GM19328 (cell line): ENCODE measurements around the gene TGFBR2.

ENCODE experiments used
- ATAC-seq: cut with Tn5 transposase; IDR thresholded peaks from one replicate; pipeline ENCODE4 v1.9.1; 2021; ENCODE audit warnings: mild to moderate bottlenecking, moderate library complexity; ENCODE audit not compliant: unreplicated experiment

Gene TGFBR2

DNA sequence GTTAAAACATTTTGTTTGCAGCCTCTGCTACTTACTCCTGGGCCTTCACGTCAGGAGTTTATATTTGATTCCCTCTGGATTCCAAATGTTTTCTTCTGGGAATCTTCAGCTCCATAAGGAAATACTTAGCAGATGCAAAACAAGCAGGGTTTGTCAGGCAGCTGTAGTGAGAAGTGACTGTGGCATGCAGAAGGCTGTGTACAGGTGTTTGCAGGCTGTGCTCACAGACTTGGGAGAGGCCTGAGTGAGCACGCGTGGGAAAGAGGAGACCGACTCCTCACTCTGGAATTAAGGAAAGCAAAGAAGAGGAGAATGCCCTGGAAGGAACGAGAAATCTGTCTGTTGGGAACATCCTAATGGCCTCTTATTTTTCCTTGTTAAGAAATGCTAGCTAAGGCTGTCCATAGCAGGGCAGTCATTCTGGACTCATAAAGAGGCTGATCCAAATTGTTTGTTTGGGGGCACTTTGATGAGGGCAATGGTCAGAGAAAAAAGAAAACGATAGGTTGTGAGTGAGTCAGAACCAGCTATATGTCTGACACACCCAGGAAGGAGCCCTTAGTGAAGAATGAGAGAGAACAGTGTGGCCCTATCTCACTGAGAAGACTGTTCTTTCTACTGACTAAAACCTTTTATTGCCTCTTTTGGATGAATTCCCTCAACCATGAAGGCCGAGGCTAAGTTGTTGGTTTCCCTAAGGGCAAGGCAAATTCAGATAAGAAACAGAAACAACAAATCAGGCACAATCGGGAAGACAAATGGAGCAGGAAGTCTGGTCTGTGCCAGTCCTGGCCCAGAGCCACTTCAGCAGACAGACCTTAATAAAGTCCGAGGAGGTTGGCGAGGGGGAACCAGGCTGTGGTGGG is 82.6 kb downstream of the TGFBR2 start:
- no peak for ATAC-seq

DNA sequence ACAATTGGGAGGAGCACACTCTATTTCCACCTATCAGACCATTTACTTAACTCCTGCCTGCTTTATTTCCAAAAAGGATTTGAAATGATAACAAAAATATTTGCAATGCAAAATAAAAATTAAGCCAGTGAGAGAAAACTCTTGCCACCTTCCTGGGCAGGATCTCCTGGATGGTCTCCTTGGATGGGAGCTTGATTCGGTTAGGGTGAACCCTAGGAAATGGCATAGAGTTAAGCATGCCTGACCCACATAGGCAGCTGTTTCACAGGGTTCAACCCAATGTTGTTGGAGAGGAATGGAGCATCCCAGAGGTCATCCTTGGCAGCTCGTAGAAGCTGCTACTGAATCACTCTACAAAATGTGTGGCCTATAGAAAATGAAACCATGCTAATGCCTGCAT is 83.8 kb downstream of the TGFBR2 start:
- no peak for ATAC-seq

DNA sequence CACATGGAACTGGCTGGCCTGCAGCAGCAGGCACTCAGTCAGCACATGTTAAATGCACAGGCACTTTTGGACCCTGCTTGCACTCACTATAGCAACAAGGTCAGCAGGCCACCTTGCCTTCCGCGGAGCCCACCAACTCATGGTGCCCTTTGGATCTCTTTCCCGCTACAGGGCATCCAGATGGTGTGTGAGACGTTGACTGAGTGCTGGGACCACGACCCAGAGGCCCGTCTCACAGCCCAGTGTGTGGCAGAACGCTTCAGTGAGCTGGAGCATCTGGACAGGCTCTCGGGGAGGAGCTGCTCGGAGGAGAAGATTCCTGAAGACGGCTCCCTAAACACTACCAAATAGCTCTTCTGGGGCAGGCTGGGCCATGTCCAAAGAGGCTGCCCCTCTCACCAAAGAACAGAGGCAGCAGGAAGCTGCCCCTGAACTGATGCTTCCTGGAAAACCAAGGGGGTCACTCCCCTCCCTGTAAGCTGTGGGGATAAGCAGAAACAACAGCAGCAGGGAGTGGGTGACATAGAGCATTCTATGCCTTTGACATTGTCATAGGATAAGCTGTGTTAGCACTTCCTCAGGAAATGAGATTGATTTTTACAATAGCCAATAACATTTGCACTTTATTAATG is 85.0 kb downstream of the TGFBR2 start:
- no peak for ATAC-seq

DNA sequence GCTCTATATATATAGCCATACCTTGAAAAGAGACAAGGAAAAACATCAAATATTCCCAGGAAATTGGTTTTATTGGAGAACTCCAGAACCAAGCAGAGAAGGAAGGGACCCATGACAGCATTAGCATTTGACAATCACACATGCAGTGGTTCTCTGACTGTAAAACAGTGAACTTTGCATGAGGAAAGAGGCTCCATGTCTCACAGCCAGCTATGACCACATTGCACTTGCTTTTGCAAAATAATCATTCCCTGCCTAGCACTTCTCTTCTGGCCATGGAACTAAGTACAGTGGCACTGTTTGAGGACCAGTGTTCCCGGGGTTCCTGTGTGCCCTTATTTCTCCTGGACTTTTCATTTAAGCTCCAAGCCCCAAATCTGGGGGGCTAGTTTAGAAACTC is 85.5 kb downstream of the TGFBR2 start:
- ATAC-seq = no peak

DNA sequence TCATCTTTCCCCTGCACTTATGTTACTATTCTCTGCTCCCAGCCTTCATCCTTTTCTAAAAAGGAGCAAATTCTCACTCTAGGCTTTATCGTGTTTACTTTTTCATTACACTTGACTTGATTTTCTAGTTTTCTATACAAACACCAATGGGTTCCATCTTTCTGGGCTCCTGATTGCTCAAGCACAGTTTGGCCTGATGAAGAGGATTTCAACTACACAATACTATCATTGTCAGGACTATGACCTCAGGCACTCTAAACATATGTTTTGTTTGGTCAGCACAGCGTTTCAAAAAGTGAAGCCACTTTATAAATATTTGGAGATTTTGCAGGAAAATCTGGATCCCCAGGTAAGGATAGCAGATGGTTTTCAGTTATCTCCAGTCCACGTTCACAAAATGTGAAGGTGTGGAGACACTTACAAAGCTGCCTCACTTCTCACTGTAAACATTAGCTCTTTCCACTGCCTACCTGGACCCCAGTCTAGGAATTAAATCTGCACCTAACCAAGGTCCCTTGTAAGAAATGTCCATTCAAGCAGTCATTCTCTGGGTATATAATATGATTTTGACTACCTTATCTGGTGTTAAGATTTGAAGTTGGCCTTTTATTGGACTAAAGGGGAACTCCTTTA is 86.2 kb downstream of the TGFBR2 start:
- no peak for ATAC-seq

DNA sequence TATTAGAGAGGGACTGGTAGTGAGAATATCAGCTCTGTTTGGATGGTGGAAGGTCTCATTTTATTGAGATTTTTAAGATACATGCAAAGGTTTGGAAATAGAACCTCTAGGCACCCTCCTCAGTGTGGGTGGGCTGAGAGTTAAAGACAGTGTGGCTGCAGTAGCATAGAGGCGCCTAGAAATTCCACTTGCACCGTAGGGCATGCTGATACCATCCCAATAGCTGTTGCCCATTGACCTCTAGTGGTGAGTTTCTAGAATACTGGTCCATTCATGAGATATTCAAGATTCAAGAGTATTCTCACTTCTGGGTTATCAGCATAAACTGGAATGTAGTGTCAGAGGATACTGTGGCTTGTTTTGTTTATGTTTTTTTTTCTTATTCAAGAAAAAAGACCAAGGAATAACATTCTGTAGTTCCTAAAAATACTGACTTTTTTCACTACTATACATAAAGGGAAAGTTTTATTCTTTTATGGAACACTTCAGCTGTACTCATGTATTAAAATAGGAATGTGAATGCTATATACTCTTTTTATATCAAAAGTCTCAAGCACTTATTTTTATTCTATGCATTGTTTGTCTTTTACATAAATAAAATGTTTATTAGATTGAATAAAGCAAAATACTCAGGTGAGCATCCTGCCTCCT is 87.2 kb downstream of the TGFBR2 start:
- peak; percentile 89 for ATAC-seq

DNA sequence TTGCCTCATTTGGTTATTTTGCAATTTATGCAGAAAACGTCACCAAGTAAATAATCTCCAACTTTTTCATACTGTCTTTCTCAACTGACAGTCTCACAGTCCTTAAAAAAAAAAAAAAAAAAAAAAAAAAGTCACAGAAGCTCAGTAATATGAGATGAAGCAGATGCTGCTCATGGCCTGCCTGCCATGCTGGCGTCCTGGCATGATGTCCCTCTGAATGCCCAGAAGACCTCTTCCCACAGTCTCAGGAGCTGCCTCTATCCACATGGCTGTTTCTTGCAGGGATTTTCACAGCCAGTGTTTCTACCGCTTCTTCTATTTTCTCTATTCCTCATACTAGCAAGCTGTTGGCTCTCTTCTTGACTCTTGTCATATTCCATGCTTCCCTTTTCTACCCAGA is 87.7 kb downstream of the TGFBR2 start:
- ATAC-seq = no peak

DNA sequence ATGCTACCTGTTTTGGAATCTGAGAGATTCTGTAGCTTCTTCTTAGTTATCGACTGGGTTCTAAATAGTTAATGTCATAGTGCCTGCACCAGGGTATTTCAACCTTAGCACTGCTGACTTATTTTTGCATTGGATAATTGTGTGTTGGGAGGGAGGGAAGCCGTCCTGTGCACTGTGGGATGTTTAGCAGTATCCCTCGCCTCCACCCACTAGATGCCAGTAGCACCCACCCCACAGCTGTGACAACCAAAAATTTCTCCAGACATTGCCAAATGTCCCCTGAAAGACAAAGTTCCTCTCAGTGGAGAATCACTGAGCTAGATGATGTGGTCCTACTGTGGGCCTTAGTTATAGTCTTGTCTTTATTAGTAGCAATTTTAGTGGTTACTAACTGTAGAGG is 88.3 kb downstream of the TGFBR2 start:
- ATAC-seq = no peak

DNA sequence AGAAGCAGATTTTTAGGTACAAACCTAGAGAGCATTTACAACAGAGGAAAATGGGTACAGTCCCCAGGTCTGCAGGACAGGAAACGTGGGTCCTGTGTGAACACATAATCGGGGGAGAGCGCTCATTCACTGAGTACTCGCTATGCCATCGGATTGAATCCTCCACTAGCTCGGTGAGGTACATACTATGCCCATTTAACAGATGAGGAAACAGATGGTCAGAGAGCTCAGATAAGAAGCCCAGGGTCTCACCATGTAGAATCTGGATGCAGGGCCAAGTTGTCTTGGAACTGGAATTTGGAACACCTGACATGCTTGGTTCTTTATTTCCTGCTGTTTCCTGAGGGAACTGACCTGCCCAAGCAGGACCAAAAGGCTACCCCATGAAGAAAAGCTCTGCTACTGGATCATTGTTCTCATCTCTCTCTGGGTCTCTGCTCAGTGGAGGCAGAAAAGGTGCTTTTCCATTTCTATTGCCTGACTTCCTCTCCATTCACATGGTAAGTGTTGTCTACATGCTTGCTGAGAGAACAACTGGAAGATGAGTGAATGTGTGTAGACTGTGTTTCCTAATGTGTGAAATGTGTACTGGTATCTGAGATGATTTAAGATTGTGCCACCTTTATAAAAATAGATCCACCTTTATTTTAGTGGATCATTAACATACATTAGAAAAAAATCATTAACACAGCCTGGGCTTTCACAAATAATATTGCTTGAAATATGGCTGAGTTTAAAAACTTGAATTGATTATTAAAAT is 89.1 kb downstream of the TGFBR2 start:
- no peak for ATAC-seq

DNA sequence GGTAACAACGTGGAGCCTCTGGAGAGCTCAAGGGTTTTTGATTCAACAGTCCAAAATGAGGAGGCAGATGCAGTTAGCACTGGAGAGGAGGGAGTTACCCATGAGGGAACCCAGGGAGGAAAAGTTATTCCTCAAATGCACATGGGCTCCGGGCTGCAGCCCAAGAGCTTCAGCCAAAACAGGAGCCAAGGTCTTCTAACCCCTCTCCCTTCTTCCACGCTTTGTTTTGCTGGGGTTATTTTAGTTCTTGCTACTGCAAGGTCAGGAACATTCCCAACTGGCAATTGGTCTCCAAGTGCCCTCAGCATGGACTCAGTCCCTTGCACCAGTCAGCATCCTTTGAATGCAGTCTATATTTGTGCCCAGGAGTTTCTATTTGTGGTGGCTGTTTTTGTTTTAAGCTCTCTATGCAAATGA is 90.0 kb downstream of the TGFBR2 start:
- no peak for ATAC-seq

DNA sequence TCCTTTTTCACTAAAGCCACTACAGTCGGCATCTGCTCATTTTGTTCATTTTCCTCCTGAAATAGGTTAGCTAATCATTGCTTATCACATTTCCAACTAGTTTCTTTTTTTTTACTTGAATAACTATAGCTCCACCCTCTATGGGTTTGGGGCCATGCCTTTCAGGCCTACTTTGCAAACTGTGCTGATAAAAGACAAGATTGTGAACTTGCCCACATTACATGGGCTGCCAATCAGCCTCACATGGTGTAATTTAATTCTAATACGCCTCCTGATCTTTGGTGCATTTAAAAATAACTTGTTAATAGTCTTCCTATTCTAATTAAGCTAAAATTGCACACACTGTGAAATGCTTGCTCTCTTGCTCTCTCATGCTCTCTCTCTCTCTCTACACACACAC is 90.5 kb downstream of the TGFBR2 start:
- ATAC-seq = no peak

DNA sequence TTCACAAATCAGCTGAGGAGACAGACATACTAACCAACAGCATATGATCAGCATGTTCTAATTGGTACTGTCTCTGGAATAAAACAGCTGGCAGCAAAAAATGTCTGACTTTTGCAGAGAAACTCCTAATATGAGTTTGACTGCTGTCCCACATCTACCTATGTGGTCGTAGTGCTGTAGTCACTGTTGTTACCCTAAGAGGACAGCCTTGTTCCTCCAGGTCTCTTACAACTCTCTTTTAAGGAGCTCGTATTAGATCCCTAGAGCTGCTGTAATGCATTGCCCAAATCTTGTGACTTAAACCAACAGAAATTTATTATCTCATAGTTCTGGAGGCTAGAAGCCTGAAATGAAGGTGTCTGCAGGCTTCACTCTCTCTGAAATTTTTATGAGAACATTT is 92.1 kb downstream of the TGFBR2 start:
- ATAC-seq = no peak

DNA sequence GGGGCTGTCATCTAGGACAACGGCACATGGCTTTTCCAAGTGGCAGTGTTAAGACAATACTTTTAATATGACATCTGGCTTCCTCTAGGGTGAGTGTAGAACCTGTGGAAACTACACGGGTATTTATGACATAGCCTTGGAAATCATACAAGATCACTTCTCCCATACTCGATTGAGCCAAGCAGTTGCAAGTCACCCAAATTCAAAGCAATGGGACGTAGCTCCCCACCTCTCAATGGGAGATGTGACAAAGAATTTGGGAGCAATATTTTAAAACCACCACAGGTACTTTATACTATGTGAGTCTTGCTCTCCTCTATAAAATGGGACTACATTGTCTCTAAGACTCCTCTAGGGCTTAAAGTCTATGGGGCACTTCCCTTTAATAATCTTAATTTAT is 93.5 kb downstream of the TGFBR2 start:
- no peak for ATAC-seq

DNA sequence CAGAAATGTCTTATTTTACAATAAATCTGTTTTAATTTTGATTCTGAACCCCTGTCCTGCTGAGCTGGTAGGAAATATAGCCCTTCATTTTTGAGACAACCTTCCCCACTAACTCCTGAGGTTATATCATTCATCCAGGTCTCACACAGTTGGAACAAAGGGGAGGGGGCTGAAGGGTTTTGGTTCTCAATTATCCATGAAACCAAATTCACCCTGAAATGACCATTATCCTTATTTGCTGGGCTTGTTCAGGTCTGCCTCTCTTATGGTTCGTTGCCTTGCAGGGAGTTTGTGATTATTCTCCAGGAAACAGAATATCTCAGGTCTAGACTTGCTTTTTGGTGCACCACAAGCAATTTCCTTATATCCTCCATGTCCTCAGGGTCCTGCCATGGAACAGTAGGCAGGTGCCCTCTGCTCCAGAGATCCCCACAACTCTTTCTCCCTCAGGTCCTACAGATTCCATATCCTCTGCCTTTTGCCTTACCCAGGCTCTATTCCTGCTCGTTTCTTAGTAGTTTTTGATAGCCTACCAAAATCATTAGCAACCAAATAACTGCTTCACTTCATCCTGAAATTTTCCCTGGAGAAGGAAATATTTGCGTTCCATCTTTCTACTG is 94.4 kb downstream of the TGFBR2 start:
- ATAC-seq = no peak

DNA sequence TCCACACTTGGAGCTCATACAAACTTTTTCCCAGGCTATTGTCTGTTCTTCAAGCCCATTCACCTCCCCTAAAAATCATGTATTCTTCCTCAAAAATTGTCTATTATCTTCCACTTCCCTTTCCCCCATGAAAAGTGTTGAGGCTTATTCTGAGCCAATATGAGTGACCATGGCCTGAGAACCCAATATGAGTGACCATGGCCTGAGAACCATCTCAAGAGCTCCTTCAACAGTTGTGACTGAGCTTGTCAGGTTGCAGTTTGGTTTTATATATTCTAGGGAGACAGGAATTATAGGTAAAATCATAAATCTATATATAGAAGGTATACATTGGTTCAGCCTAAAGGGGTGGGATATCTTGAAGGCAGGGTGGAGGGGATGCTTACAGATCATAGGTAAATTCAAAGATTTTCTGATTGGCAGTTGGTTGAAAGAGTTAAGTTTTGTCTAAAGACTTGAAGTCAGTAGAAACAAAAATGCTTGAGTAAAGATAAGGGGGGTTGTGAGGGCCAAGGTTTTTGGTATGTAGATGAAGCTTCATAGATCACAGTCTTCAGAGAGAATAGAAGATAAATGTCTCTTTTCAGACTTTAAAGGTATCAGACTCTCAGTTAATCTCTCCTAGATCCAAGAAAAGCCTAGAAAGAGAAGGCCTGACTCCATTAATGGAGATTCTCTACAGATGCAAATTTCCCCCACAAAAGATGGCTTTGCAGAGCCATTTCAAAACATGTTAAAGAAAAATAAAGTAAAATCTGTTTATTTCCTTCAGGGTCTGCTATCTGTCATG is 95.8 kb downstream of the TGFBR2 start:
- ATAC-seq = no peak

DNA sequence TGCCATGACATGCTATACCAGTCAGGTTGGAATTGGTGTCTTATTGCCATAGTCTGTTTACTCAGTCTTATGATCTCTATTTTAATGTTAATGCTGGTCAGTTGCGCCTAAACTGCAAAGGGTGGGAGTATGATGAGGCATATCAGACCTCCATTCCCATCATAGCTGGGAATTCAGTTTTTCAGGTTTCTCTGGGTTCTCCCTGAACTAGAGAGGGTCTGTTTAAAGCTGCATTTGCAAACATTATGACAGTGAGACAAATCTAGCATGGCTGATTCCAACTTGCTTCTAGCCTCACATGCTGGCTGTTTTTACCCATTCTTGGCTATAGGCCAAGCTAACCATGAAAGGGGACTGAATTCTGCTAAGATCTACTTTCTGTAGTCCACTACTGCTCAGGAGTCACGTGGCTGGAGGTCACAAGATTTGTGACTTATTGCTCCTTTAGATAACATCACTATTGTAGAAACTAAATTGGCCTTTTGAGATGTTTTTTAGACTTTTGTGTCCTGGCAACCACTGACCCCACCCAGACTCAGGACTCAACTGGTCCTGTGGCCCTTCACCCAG is 96.5 kb downstream of the TGFBR2 start:
- no peak for ATAC-seq

DNA sequence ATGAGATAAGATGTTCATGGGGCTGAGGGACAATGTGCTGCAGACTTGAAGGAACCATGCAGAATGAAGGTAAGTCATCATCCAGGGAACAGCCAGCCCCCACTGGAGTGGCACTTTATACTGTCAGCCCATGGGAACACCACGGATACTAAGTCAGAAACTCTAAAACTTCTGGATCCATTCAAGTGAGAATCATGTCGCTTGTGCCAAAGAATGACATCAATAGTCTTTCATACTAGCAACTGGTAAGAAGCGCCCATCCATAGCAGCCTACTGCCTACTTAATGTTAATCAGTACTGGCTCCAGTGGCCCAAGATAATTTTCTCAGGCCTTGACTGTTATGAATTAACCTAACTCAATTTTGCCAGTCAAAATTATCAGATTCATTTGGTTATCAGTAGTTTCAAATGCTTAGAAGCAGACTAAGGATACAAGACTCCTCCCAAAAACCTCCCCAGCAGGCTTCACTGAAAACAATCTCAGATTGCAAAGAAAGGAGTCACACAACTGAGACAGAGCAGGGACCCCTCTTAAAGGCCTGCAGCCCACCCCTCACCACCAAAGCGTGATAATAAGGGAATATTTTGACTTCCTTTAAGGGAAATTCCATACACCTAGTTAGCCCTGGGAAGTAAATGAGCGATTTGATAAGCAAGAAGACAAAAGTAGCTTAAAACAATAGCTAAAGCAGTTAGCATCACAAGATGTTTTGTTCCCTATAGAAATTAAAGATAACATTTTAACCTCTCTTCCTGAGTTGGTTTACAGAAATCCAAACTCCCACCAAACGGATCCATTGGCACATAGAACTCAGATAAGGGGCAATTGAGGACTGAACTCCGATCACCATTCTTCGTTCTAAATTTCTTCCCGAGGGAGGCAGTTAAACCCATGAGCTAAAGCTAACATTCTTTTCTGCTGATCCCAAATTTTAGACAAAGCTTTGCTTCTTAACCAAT is 98.8 kb downstream of the TGFBR2 start:
- no peak for ATAC-seq

DNA sequence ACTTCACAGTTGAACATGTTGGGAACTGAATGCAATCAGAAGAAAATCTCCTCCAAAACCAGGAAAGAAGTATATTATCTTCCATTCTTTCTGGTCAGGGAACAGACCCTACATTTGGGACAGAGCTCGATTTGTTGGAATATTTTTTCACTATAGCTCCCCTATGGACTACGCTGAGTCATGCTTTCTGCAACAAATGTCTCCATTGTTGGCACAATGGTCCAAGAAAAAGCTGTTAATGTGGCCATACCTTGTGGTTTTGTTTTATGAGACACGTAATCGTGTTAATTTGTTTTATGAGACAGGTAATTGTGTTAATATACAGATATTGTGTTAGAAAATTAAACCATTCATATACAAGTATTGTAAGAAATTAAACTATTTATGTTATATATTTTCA is 101.4 kb downstream of the TGFBR2 start:
- no peak for ATAC-seq
